SU-DHL-6 (cell line): ENCODE data around the gene GALNT16.

Experiments
- EZH2phosphoT487 ChIP-seq: fragments of 200-600 bp; sonication (generic), shearing (Covaris generic); conservative IDR thresholded peaks from 2 replicates; pipeline ENCODE4 v1.6.1; 2018; ENCODE audit warnings: mild to moderate bottlenecking, antibody characterized with exemption, low read length, moderate library complexity, mixed read lengths
- TF ChIP-seq, protein P1 (sequence below): fragments of 200-600 bp; sonication (generic); IDR thresholded peaks from one replicate; pipeline ENCODE4 v1.5.1; 2017; ENCODE audit warnings: antibody characterized with exemption, mild to moderate bottlenecking, low read length, moderate library complexity; ENCODE audit not compliant: insufficient read depth, poor library complexity, severe bottlenecking

- TF ChIP-seq, protein P1, sequence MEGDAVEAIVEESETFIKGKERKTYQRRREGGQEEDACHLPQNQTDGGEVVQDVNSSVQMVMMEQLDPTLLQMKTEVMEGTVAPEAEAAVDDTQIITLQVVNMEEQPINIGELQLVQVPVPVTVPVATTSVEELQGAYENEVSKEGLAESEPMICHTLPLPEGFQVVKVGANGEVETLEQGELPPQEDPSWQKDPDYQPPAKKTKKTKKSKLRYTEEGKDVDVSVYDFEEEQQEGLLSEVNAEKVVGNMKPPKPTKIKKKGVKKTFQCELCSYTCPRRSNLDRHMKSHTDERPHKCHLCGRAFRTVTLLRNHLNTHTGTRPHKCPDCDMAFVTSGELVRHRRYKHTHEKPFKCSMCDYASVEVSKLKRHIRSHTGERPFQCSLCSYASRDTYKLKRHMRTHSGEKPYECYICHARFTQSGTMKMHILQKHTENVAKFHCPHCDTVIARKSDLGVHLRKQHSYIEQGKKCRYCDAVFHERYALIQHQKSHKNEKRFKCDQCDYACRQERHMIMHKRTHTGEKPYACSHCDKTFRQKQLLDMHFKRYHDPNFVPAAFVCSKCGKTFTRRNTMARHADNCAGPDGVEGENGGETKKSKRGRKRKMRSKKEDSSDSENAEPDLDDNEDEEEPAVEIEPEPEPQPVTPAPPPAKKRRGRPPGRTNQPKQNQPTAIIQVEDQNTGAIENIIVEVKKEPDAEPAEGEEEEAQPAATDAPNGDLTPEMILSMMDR, result no peak
- no peak for TF ChIP-seq EZH2phosphoT487
Measured at GRCh38 chr14:69259168-69259526, 811 bp upstream of the GALNT16 start.
